WERI-Rb-1 (cell line): ENCODE measurements around the gene IL6.

Source experiments
- DNase-seq: peaks from one replicate; pipeline ENCODE4 v3.0.0-alpha.2; 2020
- H3K27ac ChIP-seq: fragments of 250-450 bp; sonication (Bioruptor Pico); 2 replicates; pipeline ENCODE4 v1.5.1; 2020; ENCODE audit warnings: mild to moderate bottlenecking, moderate library complexity
- H3K27me3 ChIP-seq: fragments of 250-450 bp; sonication (Bioruptor Pico); 2 replicates; pipeline ENCODE4 v1.5.1; 2021; ENCODE audit warnings: mild to moderate bottlenecking, low read depth, moderate library complexity; ENCODE audit not compliant: insufficient read depth, severe bottlenecking
- H3K36me3 ChIP-seq: fragments of 250-450 bp; sonication (Bioruptor Pico); 2 replicates; pipeline ENCODE4 v1.5.1; 2020; ENCODE audit warnings: mild to moderate bottlenecking, moderate library complexity
- H3K4me3 ChIP-seq: 2 replicates; pipeline ENCODE4 v1.5.1; 2011; ENCODE audit warnings: low read depth, mild to moderate bottlenecking, control low read depth, low read length
- H3K9me3 ChIP-seq: fragments of 250-450 bp; sonication (Bioruptor Pico); 2 replicates; pipeline ENCODE4 v1.5.1; 2021; ENCODE audit warnings: mild to moderate bottlenecking, moderate library complexity; ENCODE audit not compliant: severe bottlenecking
- TF ChIP-seq, protein P1 (sequence below): IDR thresholded peaks from 2 replicates; pipeline ENCODE4 v1.5.1; 2011; ENCODE audit warnings: low read depth, mild to moderate bottlenecking, control low read depth, inconsistent platforms, low read length

Gene IL6

DNA sequence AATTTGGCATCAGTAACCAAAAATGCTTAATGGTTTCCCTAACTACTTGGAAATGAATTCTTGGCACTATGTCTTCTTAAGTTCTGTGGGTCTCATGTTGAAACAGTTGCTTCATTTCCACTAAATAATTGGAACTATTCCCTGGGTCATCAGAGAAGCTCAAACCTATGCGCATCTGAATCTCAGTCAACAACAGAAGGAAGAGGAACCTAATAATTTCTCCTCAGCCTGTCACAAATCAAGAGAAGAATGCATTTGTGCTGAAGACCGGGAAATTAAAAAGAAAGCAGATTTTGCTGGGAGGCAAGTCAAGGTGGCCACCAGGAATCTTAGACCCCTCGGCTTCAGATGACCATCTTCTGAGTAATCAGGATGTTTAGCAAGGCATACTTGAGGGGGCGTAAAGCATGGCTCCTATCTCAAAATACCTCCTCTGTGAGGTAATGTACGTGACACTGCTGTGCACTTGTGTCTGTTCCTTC lies 54.3 kb downstream of the IL6 start:
- no peak for DNase-seq
- H3K27ac ChIP-seq, result no peak overlapping the region
- H3K4me3 ChIP-seq, result no peak overlapping the region
- TF ChIP-seq, protein P1, sequence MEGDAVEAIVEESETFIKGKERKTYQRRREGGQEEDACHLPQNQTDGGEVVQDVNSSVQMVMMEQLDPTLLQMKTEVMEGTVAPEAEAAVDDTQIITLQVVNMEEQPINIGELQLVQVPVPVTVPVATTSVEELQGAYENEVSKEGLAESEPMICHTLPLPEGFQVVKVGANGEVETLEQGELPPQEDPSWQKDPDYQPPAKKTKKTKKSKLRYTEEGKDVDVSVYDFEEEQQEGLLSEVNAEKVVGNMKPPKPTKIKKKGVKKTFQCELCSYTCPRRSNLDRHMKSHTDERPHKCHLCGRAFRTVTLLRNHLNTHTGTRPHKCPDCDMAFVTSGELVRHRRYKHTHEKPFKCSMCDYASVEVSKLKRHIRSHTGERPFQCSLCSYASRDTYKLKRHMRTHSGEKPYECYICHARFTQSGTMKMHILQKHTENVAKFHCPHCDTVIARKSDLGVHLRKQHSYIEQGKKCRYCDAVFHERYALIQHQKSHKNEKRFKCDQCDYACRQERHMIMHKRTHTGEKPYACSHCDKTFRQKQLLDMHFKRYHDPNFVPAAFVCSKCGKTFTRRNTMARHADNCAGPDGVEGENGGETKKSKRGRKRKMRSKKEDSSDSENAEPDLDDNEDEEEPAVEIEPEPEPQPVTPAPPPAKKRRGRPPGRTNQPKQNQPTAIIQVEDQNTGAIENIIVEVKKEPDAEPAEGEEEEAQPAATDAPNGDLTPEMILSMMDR, result no peak
- no peaks in the 10 kb centered on the region for H3K27me3 ChIP-seq
- H3K36me3 ChIP-seq, result no peaks in the 10 kb centered on the region
- no peaks in the 10 kb centered on the region for H3K9me3 ChIP-seq
